ENCODE measurements around the gene C3orf70. TPM values are rescaled to one million over a fixed set of nuclear protein-coding genes. Genes with fewer than 3 reads are reported as not detected.

C3orf70 gene, protein sequence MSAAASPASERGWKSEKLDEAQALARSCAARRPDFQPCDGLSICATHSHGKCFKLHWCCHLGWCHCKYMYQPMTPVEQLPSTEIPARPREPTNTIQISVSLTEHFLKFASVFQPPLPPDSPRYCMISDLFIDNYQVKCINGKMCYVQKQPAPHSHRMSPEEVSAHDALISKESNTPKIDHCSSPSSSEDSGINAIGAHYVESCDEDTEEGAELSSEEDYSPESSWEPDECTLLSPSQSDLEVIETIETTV
- total RNA-seq = 16.5 TPM

DNA sequence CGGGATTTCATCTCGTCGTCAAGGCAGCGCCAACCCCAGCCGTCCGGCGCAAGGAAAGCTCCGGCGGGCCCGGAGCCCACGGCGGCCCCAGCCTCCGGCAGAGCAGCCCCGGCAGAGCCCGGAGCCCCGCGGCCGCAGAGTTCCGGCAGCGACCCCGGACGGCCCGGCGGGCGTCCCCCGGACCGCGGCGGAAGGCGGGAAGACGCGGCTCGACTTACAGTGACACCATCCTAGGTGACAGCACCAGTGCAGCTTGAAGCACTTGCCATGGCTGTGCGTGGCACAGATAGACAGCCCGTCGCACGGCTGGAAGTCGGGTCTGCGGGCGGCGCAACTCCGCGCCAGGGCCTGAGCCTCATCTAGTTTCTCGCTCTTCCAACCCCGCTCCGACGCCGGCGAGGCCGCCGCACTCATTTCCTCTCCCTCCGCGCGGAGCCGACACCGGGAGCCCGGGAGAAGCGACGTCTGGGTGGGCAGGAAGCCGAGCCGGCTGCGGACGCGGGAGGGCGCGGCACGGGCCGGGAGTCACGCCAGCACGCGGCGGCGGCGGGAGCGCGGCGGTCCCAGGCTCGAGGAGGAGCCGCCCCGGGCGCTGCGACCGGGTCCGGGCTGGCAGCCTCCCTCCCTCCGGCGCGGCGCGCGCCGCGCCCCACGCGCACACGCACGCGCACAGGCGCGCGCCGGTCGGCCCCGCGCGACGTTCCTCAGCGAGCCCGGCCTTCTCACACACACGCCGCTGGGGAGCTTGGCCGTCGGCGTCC lies at the start of gene C3orf70:
Gene C3orf70, minus strand, starts transcription at position 651 of the 761 bp plus-strand sequence. Its CDS starts 237 bp downstream, at position 414.
- Histone ChIP-seq H3K4me3 (peak within 1 kb of the TSS; percentile 59 to 92), H3K27ac (peak within 1 kb of the TSS; percentile 88 to 93), H3K4me1 (peaks cover 3% of the 10 kb centered on the region in 2 donors), H3K36me3 (no peaks in the 10 kb centered on the region), H3K27me3 (no peaks in the 10 kb centered on the region), H3K9me3 (no peaks in the 10 kb centered on the region)
- intact Hi-C loops (cut with DNase I) = loop anchor here (5.0 kb wide), 2 partner anchors 70 to 130 kb away; no protein-coding TSS in a partner anchor
- TF ChIP-seq, protein P1, sequence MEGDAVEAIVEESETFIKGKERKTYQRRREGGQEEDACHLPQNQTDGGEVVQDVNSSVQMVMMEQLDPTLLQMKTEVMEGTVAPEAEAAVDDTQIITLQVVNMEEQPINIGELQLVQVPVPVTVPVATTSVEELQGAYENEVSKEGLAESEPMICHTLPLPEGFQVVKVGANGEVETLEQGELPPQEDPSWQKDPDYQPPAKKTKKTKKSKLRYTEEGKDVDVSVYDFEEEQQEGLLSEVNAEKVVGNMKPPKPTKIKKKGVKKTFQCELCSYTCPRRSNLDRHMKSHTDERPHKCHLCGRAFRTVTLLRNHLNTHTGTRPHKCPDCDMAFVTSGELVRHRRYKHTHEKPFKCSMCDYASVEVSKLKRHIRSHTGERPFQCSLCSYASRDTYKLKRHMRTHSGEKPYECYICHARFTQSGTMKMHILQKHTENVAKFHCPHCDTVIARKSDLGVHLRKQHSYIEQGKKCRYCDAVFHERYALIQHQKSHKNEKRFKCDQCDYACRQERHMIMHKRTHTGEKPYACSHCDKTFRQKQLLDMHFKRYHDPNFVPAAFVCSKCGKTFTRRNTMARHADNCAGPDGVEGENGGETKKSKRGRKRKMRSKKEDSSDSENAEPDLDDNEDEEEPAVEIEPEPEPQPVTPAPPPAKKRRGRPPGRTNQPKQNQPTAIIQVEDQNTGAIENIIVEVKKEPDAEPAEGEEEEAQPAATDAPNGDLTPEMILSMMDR (IDR thresholded peaks at IDR 0.05) = no peak
- peak in 1 of 2 donors; percentile 80 for DNase-seq (ENCODE audit: low spot score in 2 of 2)

DNA sequence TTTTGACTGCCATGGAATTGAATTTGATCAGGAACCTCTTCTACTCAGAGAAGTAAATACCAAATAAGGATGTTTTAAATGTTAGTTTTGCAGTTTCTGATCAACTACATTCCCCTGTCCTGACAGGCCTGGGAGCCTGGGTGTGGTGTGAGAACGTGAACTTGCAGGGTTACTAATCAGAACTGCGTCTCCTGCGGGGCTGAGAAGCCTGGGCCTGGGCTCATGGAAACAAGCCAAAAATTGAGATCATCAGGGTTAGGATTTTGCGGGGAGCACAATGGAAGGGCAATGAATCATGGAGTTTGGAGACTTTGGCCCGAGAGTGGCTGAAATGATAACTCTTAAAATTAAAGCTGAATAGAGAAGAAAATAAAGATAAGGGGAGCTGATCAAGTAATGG lies 47.8 kb upstream of the C3orf70 start:
- Histone ChIP-seq H3K27ac (no peak overlapping the region), H3K27me3 (no peaks in the 10 kb centered on the region), H3K36me3 (no peaks in the 10 kb centered on the region), H3K4me1 (no peaks in the 10 kb centered on the region), H3K4me3 (no peak overlapping the region), H3K9me3 (no peaks in the 10 kb centered on the region)
- no peak for DNase-seq (ENCODE audit: low spot score in 2 of 2)
- TF ChIP-seq, protein P1 (IDR thresholded peaks at IDR 0.05) = no peak
- intact Hi-C loops (cut with DNase I) = no loop called here

DNA sequence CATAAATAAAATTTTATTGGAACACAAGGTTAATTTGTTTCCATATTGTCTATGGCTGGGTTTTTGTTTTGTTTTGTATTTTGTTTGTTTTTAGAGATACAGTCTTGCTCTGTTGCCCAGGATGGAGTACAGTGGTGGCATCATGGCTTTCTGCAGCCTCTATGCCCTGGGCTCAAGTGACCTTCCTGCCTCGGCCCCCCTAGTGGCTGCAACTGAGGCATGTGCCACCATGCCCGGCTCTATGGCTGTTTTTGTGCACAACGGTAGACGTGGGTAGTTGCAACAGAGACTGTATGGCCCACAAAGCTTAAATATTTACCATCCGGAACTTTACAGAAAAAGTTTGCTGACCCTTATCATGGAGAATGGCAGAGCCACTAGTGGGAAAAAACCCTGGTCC lies 46.8 kb upstream of the C3orf70 start:
- Histone ChIP-seq H3K4me1 (no peaks in the 10 kb centered on the region), H3K27me3 (no peaks in the 10 kb centered on the region), H3K4me3 (no peak overlapping the region), H3K9me3 (no peaks in the 10 kb centered on the region), H3K27ac (no peak overlapping the region), H3K36me3 (no peaks in the 10 kb centered on the region)
- intact Hi-C loops (cut with DNase I) = no loop called here
- DNase-seq (ENCODE audit: low spot score in 2 of 2) = no peak
- TF ChIP-seq, protein P1 (IDR thresholded peaks at IDR 0.05) = no peak

DNA sequence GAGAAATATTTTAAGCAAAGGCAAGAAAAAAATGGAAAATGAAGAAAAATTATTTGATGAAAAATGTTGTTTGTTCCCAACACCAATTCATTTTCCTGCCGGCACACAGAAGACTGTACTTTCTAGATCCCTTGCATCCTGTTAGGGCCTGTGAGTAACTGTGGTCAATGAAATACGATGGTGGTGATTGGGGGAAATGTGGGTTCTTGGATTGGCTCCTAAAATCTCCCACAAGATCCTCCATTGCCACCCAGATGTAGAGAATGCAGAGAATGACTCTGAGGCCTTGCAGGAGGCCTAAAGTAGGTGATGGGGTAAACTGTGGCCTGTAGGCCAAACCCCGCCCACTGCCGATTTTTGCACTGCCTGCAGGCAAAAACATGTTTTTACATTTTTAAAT lies 46.3 kb upstream of the C3orf70 start:
- intact Hi-C loops (cut with DNase I) = no loop called here
- Histone ChIP-seq H3K27me3 (no peaks in the 10 kb centered on the region), H3K9me3 (no peaks in the 10 kb centered on the region), H3K4me1 (no peaks in the 10 kb centered on the region), H3K27ac (no peak overlapping the region), H3K36me3 (no peaks in the 10 kb centered on the region), H3K4me3 (no peak overlapping the region)
- no peak for DNase-seq (ENCODE audit: low spot score in 2 of 2)
- TF ChIP-seq, protein P1 (IDR thresholded peaks at IDR 0.05) = no peak

DNA sequence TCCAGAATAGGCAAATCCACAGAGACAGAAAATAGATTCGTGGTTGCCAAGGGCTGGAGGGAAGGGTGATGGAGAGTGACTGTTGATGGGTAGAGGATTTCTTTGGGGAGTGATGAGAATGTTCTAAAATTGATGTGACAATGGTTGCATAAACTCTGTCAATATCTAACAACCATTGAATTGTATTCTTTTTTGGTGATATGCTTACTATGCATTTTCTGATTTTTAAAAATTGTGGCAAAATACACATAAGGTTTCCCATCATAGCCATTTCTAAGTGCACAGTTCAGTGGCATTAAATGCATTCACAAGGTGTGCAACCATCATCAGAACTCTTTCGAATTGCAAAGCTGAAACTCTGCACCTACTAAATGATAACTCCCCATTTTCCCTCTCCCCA lies 44.2 kb upstream of the C3orf70 start:
- no peaks in the 10 kb centered on the region for H3K4me1 ChIP-seq
- H3K27me3 ChIP-seq = no peaks in the 10 kb centered on the region
- H3K27ac ChIP-seq = no peak overlapping the region
- TF ChIP-seq, protein P1 (IDR thresholded peaks at IDR 0.05) = no peak
- DNase-seq (ENCODE audit: low spot score in 2 of 2) = no peak
- intact Hi-C loops (cut with DNase I) = no loop called here
- peaks cover 0 to 12% of the 10 kb centered on the region in 2 donors for H3K36me3 ChIP-seq
- H3K9me3 ChIP-seq = no peaks in the 10 kb centered on the region
- H3K4me3 ChIP-seq = no peak overlapping the region
